K562 (cell line): ENCODE data around the gene ELOVL1. TPM values are rescaled to one million over a fixed set of nuclear protein-coding genes. Genes with fewer than 3 reads are reported as not detected.

Source experiments
- CBFB ChIP-seq: sonication (generic); formaldehyde crosslinking; IDR thresholded peaks from 2 replicates; pipeline ENCODE4 v1.4.0; 2020; ENCODE audit warnings: mild to moderate bottlenecking, missing genetic modification reagents
- DMBX1 ChIP-seq: fragments of 250-450 bp; sonication (Bioruptor Pico); IDR thresholded peaks from 2 replicates; pipeline ENCODE4 v1.8.0; 2022; ENCODE audit warnings: inconsistent platforms, mild to moderate bottlenecking, moderate library complexity, borderline replicate concordance
- HDAC1 ChIP-seq, 2 experiments: fragments of 450-650 bp; IDR thresholded peaks; 2 replicates each; pipeline ENCODE4 v1.6.1; 2016 to 2017; ENCODE audit warnings: inconsistent platforms in 1 of 2, mild to moderate bottlenecking in 1 of 2, moderate library complexity in 1 of 2
- HDAC3 ChIP-seq: fragments of 450-650 bp; IDR thresholded peaks from 2 replicates; pipeline ENCODE4 v1.6.1; 2018; ENCODE audit warnings: borderline replicate concordance, mild to moderate bottlenecking, moderate library complexity; ENCODE audit not compliant: partially characterized antibody
- HNRNPH1 ChIP-seq: fragments of 200-400 bp; formaldehyde crosslinking; optimal IDR thresholded peaks from 2 replicates; pipeline ENCODE3; 2017; ENCODE audit warnings: low read depth, mild to moderate bottlenecking, low read length, moderate library complexity
- HNRNPUL1 ChIP-seq: fragments of 200-400 bp; formaldehyde crosslinking; IDR thresholded peaks from 2 replicates; pipeline ENCODE4 v1.6.1; 2017; ENCODE audit warnings: low read length
- ILK ChIP-seq: fragments of 450-650 bp; IDR thresholded peaks from 2 replicates; pipeline ENCODE4 v1.6.1; 2016; ENCODE audit warnings: missing genetic modification characterization, low read depth, mild to moderate bottlenecking, missing compliant biosample characterization, moderate library complexity, borderline replicate concordance
- KDM2B ChIP-seq: fragments of 250-450 bp; sonication (Bioruptor Pico); IDR thresholded peaks from 2 replicates; pipeline ENCODE4 v1.8.0; 2021; ENCODE audit warnings: mild to moderate bottlenecking, moderate library complexity
- KLF1 ChIP-seq: fragments of 450-650 bp; IDR thresholded peaks from 2 replicates; pipeline ENCODE4 v1.6.1; 2016; ENCODE audit warnings: missing genetic modification characterization, missing compliant biosample characterization
- MBD2 ChIP-seq: sonication (generic); IDR thresholded peaks from 2 replicates; pipeline ENCODE4 v1.6.1; 2016; ENCODE audit warnings: low read depth, borderline replicate concordance
- MTA1 ChIP-seq: fragments of 450-650 bp; IDR thresholded peaks from 2 replicates; pipeline ENCODE4 v1.6.1; 2017; ENCODE audit warnings: borderline replicate concordance
- MTA2 ChIP-seq: fragments of 450-650 bp; IDR thresholded peaks from 2 replicates; pipeline ENCODE4 v1.6.1; 2016; ENCODE audit warnings: low read depth
- NR2F6 ChIP-seq: fragments of 450-650 bp; formaldehyde crosslinking; IDR thresholded peaks from 2 replicates; pipeline ENCODE4 v1.4.0; 2020; ENCODE audit warnings: mild to moderate bottlenecking
- OTX1 ChIP-seq: fragments of 450-650 bp; formaldehyde crosslinking; IDR thresholded peaks from 2 replicates; pipeline ENCODE4 v1.4.0; 2022; ENCODE audit warnings: mild to moderate bottlenecking
- RAD51 ChIP-seq: fragments of 450-650 bp; IDR thresholded peaks from 2 replicates; pipeline ENCODE4 v1.7.1; 2016; ENCODE audit warnings: low read depth, mild to moderate bottlenecking, borderline replicate concordance
- SMARCA5 ChIP-seq: fragments of 450-650 bp; IDR thresholded peaks from 2 replicates; pipeline ENCODE4 v1.6.1; 2016
- TCF7 ChIP-seq: sonication (generic); IDR thresholded peaks from 2 replicates; pipeline ENCODE4 v1.6.1; 2016; ENCODE audit warnings: antibody characterized with exemption, borderline replicate concordance
- TEAD4 ChIP-seq, 2 experiments: sonication (generic) in 1 of 2; formaldehyde crosslinking in 1 of 2; IDR thresholded peaks; 2 replicates each; pipeline versions ENCODE4 v1.6.1 to v1.8.0; 2012 to 2022; ENCODE audit warnings: borderline replicate concordance in 1 of 2, inconsistent platforms in 1 of 2, low read length in 1 of 2, mild to moderate bottlenecking in 1 of 2, missing genetic modification reagents in 1 of 2
- XRCC3 ChIP-seq: fragments of 450-650 bp; IDR thresholded peaks from 2 replicates; pipeline ENCODE4 v1.6.1; 2017; ENCODE audit warnings: mild to moderate bottlenecking, moderate library complexity
- ZNF644 ChIP-seq: fragments of 200-800 bp; sonication (Bioruptor generic); IDR thresholded peaks from 2 replicates; pipeline ENCODE4 v1.6.1; 2016; ENCODE audit warnings: low read depth, missing genetic modification characterization, missing compliant biosample characterization
- polyA plus RNA-seq, 8 experiments: library from polyadenylated mRNA; depleted of rRNA in 4 of 8; stranded (reverse) in 5 of 8; unstranded in 3 of 8; fragments of >200 nt; fragmentation: Nextera tagmentation in 2 of 8; fragmentation: Illumina TruSeq in 1 of 8; extraction: Ambion mirVana in 2 of 8; extraction: Trizol in 1 of 8; gene quantifications; 2 replicates each; pipeline versions ENCODE4 v1.2.1 to v1.2.3, GENCODE V29; 2011 to 2014; ENCODE audit warnings: inconsistent platforms in 1 of 8, missing spikeins in 1 of 8
- total RNA-seq, 7 experiments: library from RNA; depleted of rRNA in 6 of 7; stranded (reverse); fragments of >200 nt in 6 of 7; fragmentation: Illumina TruSeq in 2 of 7; extraction: Trizol in 2 of 7; gene quantifications; 2 replicates each; pipeline versions ENCODE4 v1.2.1 to v1.2.3, GENCODE V29; 2011 to 2021; ENCODE audit warnings: low replicate concordance in 1 of 7
- TF ChIP-seq, protein P1 (sequence below): fragments of 250-450 bp; sonication (Bioruptor Pico); IDR thresholded peaks from 2 replicates; pipeline ENCODE4 v1.4.0; 2020; ENCODE audit warnings: mild to moderate bottlenecking, moderate library complexity, borderline replicate concordance
- TF ChIP-seq, protein P2 (sequence below): fragments of 250-450 bp; sonication (Bioruptor Pico); IDR thresholded peaks from 2 replicates; pipeline ENCODE4 v1.8.0; 2022; ENCODE audit warnings: moderate library complexity, mild to moderate bottlenecking, inconsistent platforms
- TF ChIP-seq, protein P3 (sequence below): fragments of 450-650 bp; IDR thresholded peaks from 2 replicates; pipeline ENCODE4 v1.6.1; 2016; ENCODE audit warnings: low read depth, mild to moderate bottlenecking, moderate library complexity
- TF ChIP-seq, protein P4 (sequence below): sonication (generic); formaldehyde crosslinking; IDR thresholded peaks from 2 replicates; pipeline ENCODE4 v1.8.1; 2023; ENCODE audit warnings: mild to moderate bottlenecking, missing genetic modification reagents

Gene ELOVL1
- total and polyA plus RNA-seq, 9 of the 15 experiments (the other 6 are each of a cell fraction or from before 2014, with no cell fraction given) = 51.0 to 157 (median 70.3) TPM

DNA sequence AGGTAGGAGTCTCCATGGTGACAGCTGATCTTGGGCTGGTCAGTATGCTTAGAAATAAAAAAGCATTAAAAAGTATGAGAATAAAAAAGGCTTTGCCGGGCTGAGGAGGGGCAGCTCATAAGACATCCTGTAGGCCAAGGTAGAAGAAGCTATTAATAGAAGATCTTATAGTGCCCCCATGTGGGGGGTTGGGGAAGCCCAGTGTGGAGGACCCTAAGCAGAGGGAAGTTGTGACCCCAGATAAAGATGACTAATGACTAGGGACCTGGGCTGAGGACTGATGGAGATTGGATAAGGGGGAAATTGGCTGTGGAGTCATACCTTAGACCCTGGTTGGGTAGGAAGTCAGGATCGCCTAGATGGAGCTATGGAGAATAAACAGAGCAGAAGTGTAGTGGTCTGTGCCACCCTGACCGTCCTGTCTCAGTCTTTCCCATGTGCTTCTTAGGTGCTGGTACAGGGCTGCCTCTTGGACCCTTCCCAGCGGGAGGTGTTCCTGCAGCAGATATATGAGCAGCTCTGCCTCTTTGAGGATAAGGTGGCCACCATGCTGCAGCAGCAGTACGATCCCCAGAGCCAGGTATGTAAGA, 46.9 kb upstream of the ELOVL1 start (continued):
- TF ChIP-seq DMBX1 (CRISPR knock-in tag) = no peak
- no peak for TF ChIP-seq KDM2B (CRISPR knock-in tag)
- TF ChIP-seq NR2F6 (CRISPR knock-in tag) = no peak
- TF ChIP-seq MTA2 = no peak
- TF ChIP-seq HNRNPUL1 = no peak
- no peak for TF ChIP-seq OTX1 (CRISPR knock-in tag)
- TF ChIP-seq HNRNPH1 = no peak
- no peak for TF ChIP-seq TEAD4 (IDR thresholded peaks at IDR 0.05; ENCODE audit: low read length)
- TF ChIP-seq TEAD4 (CRISPR knock-in tag; IDR thresholded peaks at IDR 0.05; ENCODE audit: borderline replicate concordance) = no peak
- TF ChIP-seq SMARCA5 = no peak
- TF ChIP-seq, protein P1, sequence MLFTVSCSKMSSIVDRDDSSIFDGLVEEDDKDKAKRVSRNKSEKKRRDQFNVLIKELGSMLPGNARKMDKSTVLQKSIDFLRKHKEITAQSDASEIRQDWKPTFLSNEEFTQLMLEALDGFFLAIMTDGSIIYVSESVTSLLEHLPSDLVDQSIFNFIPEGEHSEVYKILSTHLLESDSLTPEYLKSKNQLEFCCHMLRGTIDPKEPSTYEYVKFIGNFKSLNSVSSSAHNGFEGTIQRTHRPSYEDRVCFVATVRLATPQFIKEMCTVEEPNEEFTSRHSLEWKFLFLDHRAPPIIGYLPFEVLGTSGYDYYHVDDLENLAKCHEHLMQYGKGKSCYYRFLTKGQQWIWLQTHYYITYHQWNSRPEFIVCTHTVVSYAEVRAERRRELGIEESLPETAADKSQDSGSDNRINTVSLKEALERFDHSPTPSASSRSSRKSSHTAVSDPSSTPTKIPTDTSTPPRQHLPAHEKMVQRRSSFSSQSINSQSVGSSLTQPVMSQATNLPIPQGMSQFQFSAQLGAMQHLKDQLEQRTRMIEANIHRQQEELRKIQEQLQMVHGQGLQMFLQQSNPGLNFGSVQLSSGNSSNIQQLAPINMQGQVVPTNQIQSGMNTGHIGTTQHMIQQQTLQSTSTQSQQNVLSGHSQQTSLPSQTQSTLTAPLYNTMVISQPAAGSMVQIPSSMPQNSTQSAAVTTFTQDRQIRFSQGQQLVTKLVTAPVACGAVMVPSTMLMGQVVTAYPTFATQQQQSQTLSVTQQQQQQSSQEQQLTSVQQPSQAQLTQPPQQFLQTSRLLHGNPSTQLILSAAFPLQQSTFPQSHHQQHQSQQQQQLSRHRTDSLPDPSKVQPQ (CRISPR knock-in tag) = no peak
- no peak for TF ChIP-seq ILK (tag)
- no peak for TF ChIP-seq XRCC3
- TF ChIP-seq KLF1 (tag) = no peak
- TF ChIP-seq TCF7 = no peak
- TF ChIP-seq MBD2 = no peak
- TF ChIP-seq, protein P2, sequence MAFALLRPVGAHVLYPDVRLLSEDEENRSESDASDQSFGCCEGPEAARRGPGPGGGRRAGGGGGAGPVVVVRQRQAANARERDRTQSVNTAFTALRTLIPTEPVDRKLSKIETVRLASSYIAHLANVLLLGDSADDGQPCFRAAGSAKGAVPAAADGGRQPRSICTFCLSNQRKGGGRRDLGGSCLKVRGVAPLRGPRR (CRISPR knock-in tag) = no peak
- no peak for TF ChIP-seq RAD51
- TF ChIP-seq HDAC1 (IDR thresholded peaks at IDR 0.05) = 0 out of 4 replicates have a peak, but pooled peaks of 1 of the 2 experiments have one; percentile 35
- TF ChIP-seq MTA1 = peak; percentile 30; the same call in 1 of the 2 replicates
- TF ChIP-seq CBFB (CRISPR knock-in tag) = no peak
- TF ChIP-seq, protein P3, sequence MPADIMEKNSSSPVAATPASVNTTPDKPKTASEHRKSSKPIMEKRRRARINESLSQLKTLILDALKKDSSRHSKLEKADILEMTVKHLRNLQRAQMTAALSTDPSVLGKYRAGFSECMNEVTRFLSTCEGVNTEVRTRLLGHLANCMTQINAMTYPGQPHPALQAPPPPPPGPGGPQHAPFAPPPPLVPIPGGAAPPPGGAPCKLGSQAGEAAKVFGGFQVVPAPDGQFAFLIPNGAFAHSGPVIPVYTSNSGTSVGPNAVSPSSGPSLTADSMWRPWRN = no peak
- TF ChIP-seq ZNF644 = no peak
- TF ChIP-seq, protein P4, sequence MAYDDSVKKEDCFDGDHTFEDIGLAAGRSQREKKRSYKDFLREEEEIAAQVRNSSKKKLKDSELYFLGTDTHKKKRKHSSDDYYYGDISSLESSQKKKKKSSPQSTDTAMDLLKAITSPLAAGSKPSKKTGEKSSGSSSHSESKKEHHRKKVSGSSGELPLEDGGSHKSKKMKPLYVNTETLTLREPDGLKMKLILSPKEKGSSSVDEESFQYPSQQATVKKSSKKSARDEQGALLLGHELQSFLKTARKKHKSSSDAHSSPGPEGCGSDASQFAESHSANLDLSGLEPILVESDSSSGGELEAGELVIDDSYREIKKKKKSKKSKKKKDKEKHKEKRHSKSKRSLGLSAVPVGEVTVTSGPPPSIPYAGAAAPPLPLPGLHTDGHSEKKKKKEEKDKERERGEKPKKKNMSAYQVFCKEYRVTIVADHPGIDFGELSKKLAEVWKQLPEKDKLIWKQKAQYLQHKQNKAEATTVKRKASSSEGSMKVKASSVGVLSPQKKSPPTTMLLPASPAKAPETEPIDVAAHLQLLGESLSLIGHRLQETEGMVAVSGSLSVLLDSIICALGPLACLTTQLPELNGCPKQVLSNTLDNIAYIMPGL (CRISPR knock-in tag) = no peak
- TF ChIP-seq HDAC3 = no peak
